NCI-H128 (cell line): ENCODE data around the gene TUBB3.

ENCODE experiments used
- DNase-seq: peaks from one replicate; lab custom pipeline; 2025; ENCODE audit not compliant: unreplicated experiment; lab: John Stamatoyannopoulos, UW

TUBB3 gene

GRCh38 chr16:89936981-89937380 is 13.8 kb downstream of the TUBB3 start:
- no peak for DNase-seq

GRCh38 chr16:89938175-89938885 is 15.2 kb downstream of the TUBB3 start:
- no peak for DNase-seq

- no peak for DNase-seq
These were observed 21.6 kb downstream of the TUBB3 start for GRCh38 chr16:89944773-89945172.

GRCh38 chr16:89945654-89946053 is 22.5 kb downstream of the TUBB3 start:
- no peak for DNase-seq

DNA sequence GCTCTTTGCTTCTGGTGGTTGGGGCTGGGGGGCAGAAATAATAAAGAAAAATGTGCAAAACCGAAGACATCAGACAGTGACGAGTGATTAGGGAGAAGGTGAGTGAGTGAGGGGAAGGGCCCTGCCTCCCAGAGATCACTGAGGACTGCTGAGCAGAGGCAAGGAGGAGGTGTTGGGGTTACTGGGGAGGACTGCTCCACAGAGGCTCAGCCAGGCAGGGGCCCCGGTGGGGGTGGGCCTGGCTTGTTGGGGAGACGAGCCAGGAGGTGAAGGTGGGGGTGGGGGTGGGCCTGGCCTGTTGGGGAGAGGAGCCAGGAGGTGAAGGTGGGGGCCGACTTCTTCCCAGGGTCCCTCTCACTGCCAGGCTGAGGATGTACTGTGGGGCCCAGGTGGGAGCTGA is 23.4 kb downstream of the TUBB3 start:
- no peak for DNase-seq

GRCh38 chr16:89949121-89949742 is 26.1 kb downstream of the TUBB3 start:
- DNase-seq = no peak

- no peak for DNase-seq
These were observed 26.6 kb downstream of the TUBB3 start for GRCh38 chr16:89949756-89950155.

GRCh38 chr16:89951509-89951908 is 28.4 kb downstream of the TUBB3 start:
- DNase-seq = no peak

- no peak for DNase-seq
These were observed 28.9 kb downstream of the TUBB3 start for GRCh38 chr16:89952049-89952448.

DNA sequence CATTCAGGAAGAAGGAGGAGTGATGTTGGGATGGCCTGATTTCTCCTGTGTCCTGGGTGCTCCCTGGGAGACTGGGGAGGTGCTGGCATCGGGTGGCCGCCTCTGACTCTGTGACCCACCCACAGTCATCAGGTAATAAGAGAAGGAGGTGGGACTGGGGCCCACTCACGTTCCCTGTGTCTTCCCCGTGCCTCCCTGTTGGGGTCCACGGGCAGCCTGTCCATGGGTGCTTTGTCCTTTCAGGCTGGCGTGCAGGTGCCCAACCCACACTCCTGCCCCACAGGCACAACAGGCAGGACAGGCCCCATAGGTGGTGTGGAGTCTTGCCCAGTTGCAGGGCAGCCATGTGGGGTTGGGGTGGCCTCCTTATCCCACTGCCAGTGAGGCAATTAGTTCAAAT is 29.4 kb downstream of the TUBB3 start:
- DNase-seq = no peak

GRCh38 chr16:89953671-89954406 is 30.7 kb downstream of the TUBB3 start:
- no peak for DNase-seq

GRCh38 chr16:89954462-89954861 is 31.3 kb downstream of the TUBB3 start:
- no peak for DNase-seq

GRCh38 chr16:89955001-89955685 is 32.0 kb downstream of the TUBB3 start:
- no peak for DNase-seq

GRCh38 chr16:89956505-89957215 is 33.5 kb downstream of the TUBB3 start:
- no peak for DNase-seq

GRCh38 chr16:89957216-89957785 is 34.2 kb downstream of the TUBB3 start:
- no peak for DNase-seq

- no peak for DNase-seq
These were observed 34.9 kb downstream of the TUBB3 start for GRCh38 chr16:89958068-89958467.

GRCh38 chr16:89958596-89958995 is 35.5 kb downstream of the TUBB3 start:
- DNase-seq = no peak

DNA sequence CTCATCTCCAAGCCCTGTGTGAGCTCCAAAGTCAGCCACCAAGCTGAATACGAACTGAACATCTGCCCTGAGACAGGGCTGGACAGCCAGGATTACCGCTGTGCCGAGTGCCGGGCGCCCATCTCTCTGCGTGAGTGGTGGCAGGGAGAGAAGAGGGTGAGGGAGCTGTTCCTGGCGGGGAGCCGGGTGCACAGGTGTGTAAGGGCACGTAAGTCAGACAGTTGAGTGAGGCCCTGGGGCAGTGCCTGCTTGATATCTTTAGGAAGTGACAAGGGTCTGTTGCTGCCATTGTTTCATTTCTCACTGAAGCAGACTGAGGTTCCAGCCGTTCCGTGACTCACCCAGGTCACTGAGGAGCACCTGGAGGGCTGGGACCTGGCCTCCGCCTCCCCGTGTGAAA is 37.8 kb downstream of the TUBB3 start:
- no peak for DNase-seq

GRCh38 chr16:89961920-89962319 is 38.8 kb downstream of the TUBB3 start:
- no peak for DNase-seq

- no peak for DNase-seq
These were observed 39.8 kb downstream of the TUBB3 start for GRCh38 chr16:89962754-89963498.
